ENCODE data around the gene HOXD8. TPM values are rescaled to one million over a fixed set of nuclear protein-coding genes. Genes with fewer than 3 reads are reported as not detected.

HOXD8 gene
- total RNA-seq, 1 experiment from 2014 or later = 1.9 TPM

DNA sequence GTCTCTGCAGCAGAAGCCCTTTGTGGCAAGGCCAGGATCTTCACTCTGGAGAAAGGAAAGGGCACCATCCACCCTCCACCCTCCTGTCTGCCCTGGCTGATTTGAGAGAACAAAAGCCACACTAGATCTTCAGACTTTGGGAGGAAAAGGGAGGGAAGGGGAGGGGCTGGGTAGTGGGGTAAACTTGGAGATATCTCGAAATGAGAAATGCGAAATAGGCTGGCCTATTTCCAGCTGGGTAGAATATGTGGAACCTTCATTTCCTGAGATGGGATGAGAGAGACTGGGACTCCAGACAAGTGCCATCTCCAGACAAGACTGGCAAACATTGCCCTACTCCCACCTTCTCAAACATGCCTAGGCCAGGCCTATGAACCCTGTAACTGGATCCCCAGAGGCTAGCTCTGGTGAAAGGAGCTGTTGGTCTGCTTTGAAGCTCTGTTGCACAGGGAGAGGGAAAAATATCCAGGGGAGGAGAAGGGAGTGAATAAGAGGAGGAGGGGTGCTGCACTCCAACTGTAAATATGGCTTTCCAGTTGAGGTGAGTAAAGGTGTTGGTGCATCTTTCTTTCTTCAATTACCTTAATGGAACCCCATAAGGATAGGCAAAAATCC, 28.2 kb upstream of the HOXD8 start:
- no peak for ATAC-seq
- DNase-seq = no peak
- TF ChIP-seq EZH2phosphoT487 (IDR thresholded peaks at IDR 0.05; ENCODE audit: borderline replicate concordance, low read length) (no peak), EZH2 (IDR thresholded peaks at IDR 0.05; ENCODE audit: low read length, unreplicated experiment) (no peak)
- TF ChIP-seq, protein P1, sequence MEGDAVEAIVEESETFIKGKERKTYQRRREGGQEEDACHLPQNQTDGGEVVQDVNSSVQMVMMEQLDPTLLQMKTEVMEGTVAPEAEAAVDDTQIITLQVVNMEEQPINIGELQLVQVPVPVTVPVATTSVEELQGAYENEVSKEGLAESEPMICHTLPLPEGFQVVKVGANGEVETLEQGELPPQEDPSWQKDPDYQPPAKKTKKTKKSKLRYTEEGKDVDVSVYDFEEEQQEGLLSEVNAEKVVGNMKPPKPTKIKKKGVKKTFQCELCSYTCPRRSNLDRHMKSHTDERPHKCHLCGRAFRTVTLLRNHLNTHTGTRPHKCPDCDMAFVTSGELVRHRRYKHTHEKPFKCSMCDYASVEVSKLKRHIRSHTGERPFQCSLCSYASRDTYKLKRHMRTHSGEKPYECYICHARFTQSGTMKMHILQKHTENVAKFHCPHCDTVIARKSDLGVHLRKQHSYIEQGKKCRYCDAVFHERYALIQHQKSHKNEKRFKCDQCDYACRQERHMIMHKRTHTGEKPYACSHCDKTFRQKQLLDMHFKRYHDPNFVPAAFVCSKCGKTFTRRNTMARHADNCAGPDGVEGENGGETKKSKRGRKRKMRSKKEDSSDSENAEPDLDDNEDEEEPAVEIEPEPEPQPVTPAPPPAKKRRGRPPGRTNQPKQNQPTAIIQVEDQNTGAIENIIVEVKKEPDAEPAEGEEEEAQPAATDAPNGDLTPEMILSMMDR (conservative IDR thresholded peaks at IDR 0.05; ENCODE audit: low read depth, low read length) = no peak
- no TSS peak for BruUV-seq (replicated peaks)
- Histone ChIP-seq H4K20me1 (ENCODE audit: low read length) (no peaks in the 10 kb centered on the region), H3K36me3 (ENCODE audit: low read depth, low read length) (no peaks in the 10 kb centered on the region), H2AFZ (ENCODE audit: low read length) (no peak overlapping the region), H3F3A (ENCODE audit: low read length, unreplicated experiment) (no peaks in the 10 kb centered on the region), H3K4me1 (ENCODE audit: insufficient read depth, low read length) (peaks cover 10% of the 10 kb centered on the region), H3K27me3 (ENCODE audit: low read length) (peaks cover 5% of the 10 kb centered on the region), H3K27ac (ENCODE audit: low read length) (no peak overlapping the region), H3K79me2 (ENCODE audit: low read length) (no peaks in the 10 kb centered on the region), H3K4me3 (ENCODE audit: low read length) (no peak overlapping the region), H3K9ac (ENCODE audit: low read length) (no peak overlapping the region), H3K9me3 (ENCODE audit: low read length) (no peaks in the 10 kb centered on the region), H3K4me2 (ENCODE audit: low read length) (no peak overlapping the region), H3K9me2 (replicated peaks; ENCODE audit: low read length) (no peaks in the 10 kb centered on the region)
- ChIA-PET POLR2A (ENCODE audit: unreplicated experiment) (no interaction called here), CTCF (no interaction called here)
- intact Hi-C loops (cut with micrococcal nuclease) = no loop called here

DNA sequence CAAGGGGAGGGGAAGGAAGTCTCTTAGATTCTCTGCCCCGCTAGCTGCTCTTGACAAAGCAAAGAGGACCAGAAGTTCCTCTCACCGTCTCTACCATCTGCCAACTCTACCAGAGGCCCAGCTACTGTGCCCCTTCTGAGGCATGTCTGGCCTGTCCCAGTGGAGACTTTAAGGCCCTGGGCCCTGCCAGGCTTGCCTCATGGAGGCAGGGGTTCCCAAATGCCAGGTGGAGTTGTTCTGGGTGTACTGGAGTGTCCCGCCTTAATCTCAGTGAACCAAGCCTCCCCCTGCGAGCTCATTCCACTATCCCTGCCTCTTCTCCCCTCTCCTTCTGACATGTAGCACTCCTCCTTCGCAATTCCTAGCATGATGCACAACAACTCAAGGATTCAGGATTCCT, 27.7 kb upstream of the HOXD8 start:
- no peak for ATAC-seq
- H3K4me1 ChIP-seq (ENCODE audit: insufficient read depth, low read length) = peaks cover 10% of the 10 kb centered on the region
- H3K9ac ChIP-seq (ENCODE audit: low read length) = no peak overlapping the region
- H3K36me3 ChIP-seq (ENCODE audit: low read depth, low read length) = no peaks in the 10 kb centered on the region
- POLR2A ChIA-PET (ENCODE audit: unreplicated experiment) = no interaction called here
- intact Hi-C loops (cut with micrococcal nuclease) = no loop called here
- BruUV-seq (replicated peaks) = no TSS peak
- CTCF ChIA-PET = no interaction called here
- TF ChIP-seq EZH2phosphoT487 (IDR thresholded peaks at IDR 0.05; ENCODE audit: borderline replicate concordance, low read length) (no peak), EZH2 (IDR thresholded peaks at IDR 0.05; ENCODE audit: low read length, unreplicated experiment) (no peak)
- TF ChIP-seq, protein P1 (conservative IDR thresholded peaks at IDR 0.05; ENCODE audit: low read depth, low read length) = no peak
- H2AFZ ChIP-seq (ENCODE audit: low read length) = no peak overlapping the region
- no peak overlapping the region for H3K27ac ChIP-seq (ENCODE audit: low read length)
- H3K9me2 ChIP-seq (replicated peaks; ENCODE audit: low read length) = no peaks in the 10 kb centered on the region
- H3K4me3 ChIP-seq (ENCODE audit: low read length) = no peak overlapping the region
- H3K4me2 ChIP-seq (ENCODE audit: low read length) = no peak overlapping the region
- peaks cover 10% of the 10 kb centered on the region for H3K27me3 ChIP-seq (ENCODE audit: low read length)
- no peaks in the 10 kb centered on the region for H3F3A ChIP-seq (ENCODE audit: low read length, unreplicated experiment)
- no peaks in the 10 kb centered on the region for H4K20me1 ChIP-seq (ENCODE audit: low read length)
- H3K9me3 ChIP-seq (ENCODE audit: low read length) = no peaks in the 10 kb centered on the region
- DNase-seq = no peak
- H3K79me2 ChIP-seq (ENCODE audit: low read length) = no peaks in the 10 kb centered on the region

DNA sequence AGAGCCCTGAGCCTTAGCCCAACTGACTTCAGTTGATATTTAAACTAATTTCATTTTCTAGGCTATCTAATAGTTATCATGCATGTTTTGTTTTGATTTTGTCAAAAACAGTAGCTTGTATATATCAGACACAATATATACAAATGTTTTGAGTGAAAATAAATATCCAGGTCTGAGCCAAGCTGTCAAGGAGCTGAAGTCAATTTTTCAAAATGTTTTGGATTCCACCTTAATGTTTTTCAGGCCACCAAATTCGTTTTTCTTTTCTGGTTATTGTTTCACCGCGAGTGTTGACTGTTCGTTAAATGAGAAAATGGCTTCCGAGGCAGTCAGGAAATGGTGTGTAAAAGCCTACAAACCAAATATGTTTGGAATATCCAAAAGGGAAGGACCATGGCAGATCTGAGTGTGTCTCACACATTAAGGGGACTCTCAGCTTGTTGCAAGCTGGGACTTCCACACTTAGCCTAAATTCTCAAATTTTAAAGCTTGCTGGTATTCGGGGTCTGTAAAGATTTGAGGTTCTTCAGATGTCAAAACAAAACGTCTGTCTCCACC, 27.1 kb upstream of the HOXD8 start:
- H2AFZ ChIP-seq (ENCODE audit: low read length) = no peak overlapping the region
- ChIA-PET CTCF (no interaction called here), POLR2A (ENCODE audit: unreplicated experiment) (no interaction called here)
- no peaks in the 10 kb centered on the region for H3K36me3 ChIP-seq (ENCODE audit: low read depth, low read length)
- H3K27me3 ChIP-seq (ENCODE audit: low read length) = peaks cover 15% of the 10 kb centered on the region
- ATAC-seq = no peak
- no peaks in the 10 kb centered on the region for H3K9me2 ChIP-seq (replicated peaks; ENCODE audit: low read length)
- no peaks in the 10 kb centered on the region for H3K79me2 ChIP-seq (ENCODE audit: low read length)
- H3K4me1 ChIP-seq (ENCODE audit: insufficient read depth, low read length) = peaks cover 15% of the 10 kb centered on the region
- H3K9me3 ChIP-seq (ENCODE audit: low read length) = no peaks in the 10 kb centered on the region
- H4K20me1 ChIP-seq (ENCODE audit: low read length) = no peaks in the 10 kb centered on the region
- TF ChIP-seq EZH2phosphoT487 (IDR thresholded peaks at IDR 0.05; ENCODE audit: borderline replicate concordance, low read length) (no peak), EZH2 (IDR thresholded peaks at IDR 0.05; ENCODE audit: low read length, unreplicated experiment) (no peak)
- TF ChIP-seq, protein P1 (conservative IDR thresholded peaks at IDR 0.05; ENCODE audit: low read depth, low read length) = no peak
- no peak overlapping the region for H3K4me3 ChIP-seq (ENCODE audit: low read length)
- no TSS peak for BruUV-seq (replicated peaks)
- H3K4me2 ChIP-seq (ENCODE audit: low read length) = no peak overlapping the region
- intact Hi-C loops (cut with micrococcal nuclease) = no loop called here
- DNase-seq = no peak
- H3K27ac ChIP-seq (ENCODE audit: low read length) = no peak overlapping the region
- no peaks in the 10 kb centered on the region for H3F3A ChIP-seq (ENCODE audit: low read length, unreplicated experiment)
- no peak overlapping the region for H3K9ac ChIP-seq (ENCODE audit: low read length)
